Measurements from ENCODE around the gene DUSP5. TPM values are rescaled to one million over a fixed set of nuclear protein-coding genes. Genes with fewer than 3 reads are reported as not detected.
A peak's percentile ranks its signal among the peaks of the same experiment; 100 is the strongest.

The DUSP5 gene
- total RNA-seq, 1 donor from 2014 or later: 8.7 TPM

DNA sequence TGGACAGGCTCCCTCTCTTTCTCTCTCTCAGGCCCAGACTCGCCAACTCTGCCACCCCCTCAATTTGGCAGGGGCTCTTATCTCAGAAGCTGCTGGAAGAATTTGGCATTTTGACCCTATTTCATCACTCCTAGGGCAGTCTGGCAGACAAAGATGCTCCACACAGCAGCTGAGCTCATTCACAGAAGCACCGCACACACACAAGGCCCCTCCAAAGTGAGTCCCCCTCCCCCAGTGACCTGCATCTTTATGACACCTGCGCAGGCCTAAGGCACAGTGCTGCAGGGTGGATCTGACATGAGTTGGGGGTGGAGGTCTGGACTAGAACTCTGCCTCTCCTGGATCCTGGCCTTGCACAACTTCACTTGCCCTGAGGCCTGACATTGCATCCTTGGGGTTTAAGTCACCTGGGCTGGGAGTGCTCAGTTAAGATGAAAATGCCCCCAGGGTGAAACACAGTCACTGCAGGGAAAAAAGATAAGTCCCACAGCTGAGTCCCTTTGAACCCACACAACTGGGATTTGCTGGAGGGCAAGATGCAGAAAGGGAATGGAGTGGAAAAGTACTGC lies 41.1 kb upstream of the DUSP5 start:
- Mint-ChIP-seq H3K36me3 (ENCODE audit: low read depth) (no peaks in the 10 kb centered on the region), H3K27me3 (ENCODE audit: low read depth) (no peaks in the 10 kb centered on the region), H3K27ac (ENCODE audit: unreplicated experiment) (no peak overlapping the region), H3K4me1 (ENCODE audit: low read depth) (peaks cover 61% of the 10 kb centered on the region), H3K4me3 (ENCODE audit: unreplicated experiment) (no peak overlapping the region), H3K9me3 (ENCODE audit: low read depth) (no peaks in the 10 kb centered on the region)
- no peak for DNase-seq (ENCODE audit: low spot score)
- TF ChIP-seq, protein P1, sequence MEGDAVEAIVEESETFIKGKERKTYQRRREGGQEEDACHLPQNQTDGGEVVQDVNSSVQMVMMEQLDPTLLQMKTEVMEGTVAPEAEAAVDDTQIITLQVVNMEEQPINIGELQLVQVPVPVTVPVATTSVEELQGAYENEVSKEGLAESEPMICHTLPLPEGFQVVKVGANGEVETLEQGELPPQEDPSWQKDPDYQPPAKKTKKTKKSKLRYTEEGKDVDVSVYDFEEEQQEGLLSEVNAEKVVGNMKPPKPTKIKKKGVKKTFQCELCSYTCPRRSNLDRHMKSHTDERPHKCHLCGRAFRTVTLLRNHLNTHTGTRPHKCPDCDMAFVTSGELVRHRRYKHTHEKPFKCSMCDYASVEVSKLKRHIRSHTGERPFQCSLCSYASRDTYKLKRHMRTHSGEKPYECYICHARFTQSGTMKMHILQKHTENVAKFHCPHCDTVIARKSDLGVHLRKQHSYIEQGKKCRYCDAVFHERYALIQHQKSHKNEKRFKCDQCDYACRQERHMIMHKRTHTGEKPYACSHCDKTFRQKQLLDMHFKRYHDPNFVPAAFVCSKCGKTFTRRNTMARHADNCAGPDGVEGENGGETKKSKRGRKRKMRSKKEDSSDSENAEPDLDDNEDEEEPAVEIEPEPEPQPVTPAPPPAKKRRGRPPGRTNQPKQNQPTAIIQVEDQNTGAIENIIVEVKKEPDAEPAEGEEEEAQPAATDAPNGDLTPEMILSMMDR (IDR thresholded peaks at IDR 0.05): no peak

DNA sequence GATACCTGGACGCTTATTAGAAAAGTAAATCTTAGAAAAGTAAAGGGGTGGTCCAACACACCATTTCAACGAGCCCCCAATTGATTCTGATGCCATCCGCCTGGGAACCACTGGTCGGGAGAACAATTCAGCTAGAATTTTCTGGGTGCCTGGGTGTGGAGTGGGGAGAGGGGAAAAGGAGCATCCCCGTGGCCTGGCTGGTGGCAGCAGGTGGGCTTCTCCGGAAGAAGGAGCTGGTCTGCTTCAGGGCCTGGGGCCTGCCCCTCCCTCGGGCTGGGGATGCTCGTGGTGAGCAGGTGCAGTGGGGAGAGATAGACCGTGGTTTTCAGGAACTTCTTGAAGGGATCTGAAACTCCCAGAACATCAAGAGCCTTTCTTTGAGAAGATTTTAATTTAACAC lies 39.9 kb upstream of the DUSP5 start:
- Mint-ChIP-seq H3K4me3 (ENCODE audit: unreplicated experiment) (no peak overlapping the region), H3K36me3 (ENCODE audit: low read depth) (no peaks in the 10 kb centered on the region), H3K9me3 (ENCODE audit: low read depth) (no peaks in the 10 kb centered on the region), H3K27ac (ENCODE audit: unreplicated experiment) (no peak overlapping the region), H3K4me1 (ENCODE audit: low read depth) (peaks cover 67% of the 10 kb centered on the region), H3K27me3 (ENCODE audit: low read depth) (no peaks in the 10 kb centered on the region)
- TF ChIP-seq, protein P1 (IDR thresholded peaks at IDR 0.05): no peak
- no peak for DNase-seq (ENCODE audit: low spot score)

DNA sequence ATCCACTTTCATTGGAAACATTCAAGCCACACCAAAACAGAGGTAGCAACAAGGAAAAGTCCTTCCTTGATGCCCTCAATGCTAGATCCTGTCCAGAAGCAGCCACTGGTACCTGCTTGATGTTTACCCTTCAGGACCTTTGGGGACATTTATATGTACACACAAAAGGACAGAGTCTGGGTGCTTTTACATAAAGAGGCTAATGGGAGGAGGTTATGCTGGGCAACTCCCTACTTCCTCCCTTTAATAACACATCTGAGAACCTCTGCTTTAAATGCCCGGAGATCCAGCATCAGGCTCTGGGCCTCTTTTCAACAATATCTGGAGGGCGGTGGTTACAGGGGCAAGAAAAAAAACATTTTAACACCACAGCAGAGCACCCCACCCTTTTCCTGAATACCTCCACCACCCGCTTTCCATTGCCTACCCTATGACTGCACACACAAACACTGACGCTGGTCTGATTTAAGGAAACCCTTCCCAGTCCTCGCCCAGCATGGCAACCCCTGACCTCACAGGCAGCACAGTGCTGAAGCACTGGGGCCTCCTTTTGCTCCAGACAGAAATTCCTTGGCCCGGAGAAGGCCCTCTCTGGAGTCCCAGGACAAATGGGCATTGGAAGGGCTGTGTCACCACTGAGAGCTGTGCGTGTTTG lies 39.3 kb upstream of the DUSP5 start:
- no peak for DNase-seq (ENCODE audit: low spot score)
- TF ChIP-seq, protein P1 (IDR thresholded peaks at IDR 0.05): no peak
- Mint-ChIP-seq H3K27me3 (ENCODE audit: low read depth) (no peaks in the 10 kb centered on the region), H3K36me3 (ENCODE audit: low read depth) (no peaks in the 10 kb centered on the region), H3K4me3 (ENCODE audit: unreplicated experiment) (no peak overlapping the region), H3K27ac (ENCODE audit: unreplicated experiment) (peak overlapping the region; percentile 49), H3K4me1 (ENCODE audit: low read depth) (peaks cover 69% of the 10 kb centered on the region), H3K9me3 (ENCODE audit: low read depth) (no peaks in the 10 kb centered on the region)

DNA sequence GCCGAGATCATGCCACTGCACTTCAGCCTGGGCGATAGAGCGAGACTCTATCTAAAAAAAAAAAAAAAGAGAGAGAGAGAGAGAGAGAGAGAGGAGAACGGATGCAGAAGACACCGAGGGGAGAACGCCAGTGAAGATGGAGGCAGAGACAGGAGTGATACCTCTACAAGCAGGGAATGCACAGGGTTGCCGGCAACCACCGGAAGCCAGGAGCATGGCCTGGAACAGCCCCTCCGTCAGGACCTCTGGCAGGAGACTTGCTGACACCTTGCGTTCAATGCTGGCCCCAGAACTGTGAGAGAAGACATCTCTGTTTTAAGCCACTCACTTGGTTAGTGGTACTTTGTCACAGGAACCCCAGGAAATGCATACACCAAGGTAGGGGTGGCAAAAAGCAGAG lies 38.1 kb upstream of the DUSP5 start:
- DNase-seq (ENCODE audit: low spot score): no peak
- peaks cover 79% of the 10 kb centered on the region for H3K4me1 Mint-ChIP-seq (ENCODE audit: low read depth)
- H3K36me3 Mint-ChIP-seq (ENCODE audit: low read depth): no peaks in the 10 kb centered on the region
- no peak overlapping the region for H3K4me3 Mint-ChIP-seq (ENCODE audit: unreplicated experiment)
- no peaks in the 10 kb centered on the region for H3K9me3 Mint-ChIP-seq (ENCODE audit: low read depth)
- H3K27me3 Mint-ChIP-seq (ENCODE audit: low read depth): no peaks in the 10 kb centered on the region
- TF ChIP-seq, protein P1 (IDR thresholded peaks at IDR 0.05): no peak
- no peak overlapping the region for H3K27ac Mint-ChIP-seq (ENCODE audit: unreplicated experiment)

DNA sequence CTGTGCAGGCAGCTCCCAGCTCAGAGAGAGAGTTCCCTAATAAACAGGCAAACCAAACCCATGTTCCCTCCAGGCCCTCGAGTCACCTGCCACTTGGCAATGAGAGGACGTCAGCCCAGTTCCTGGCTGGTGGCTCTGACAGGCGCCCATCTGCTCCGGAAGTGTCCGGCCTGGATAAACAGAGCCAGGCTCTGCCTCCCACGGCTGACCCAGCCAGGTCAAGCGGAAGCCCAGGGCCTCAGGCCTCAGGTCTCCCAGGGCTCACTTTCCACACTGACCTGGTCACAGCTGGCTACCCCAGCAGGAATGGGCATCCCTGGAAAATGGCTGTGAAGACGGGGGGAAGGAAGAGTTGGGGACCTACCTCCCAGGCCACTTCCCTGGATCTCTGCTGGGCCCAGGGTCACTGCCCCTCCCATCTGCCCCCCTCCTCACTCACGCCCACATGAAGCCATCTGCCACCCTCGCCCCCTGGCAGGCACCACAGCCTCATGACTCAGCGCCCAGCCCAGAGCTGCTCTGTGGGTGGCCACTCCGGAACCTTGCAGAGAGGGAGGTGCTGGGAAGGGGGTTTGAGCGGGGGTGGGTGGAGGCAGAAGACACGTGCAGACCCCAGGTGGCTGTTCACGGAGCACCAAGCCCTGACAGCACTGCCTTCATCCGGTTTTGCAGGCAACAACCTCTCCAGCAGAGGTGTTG lies 37.4 kb upstream of the DUSP5 start:
- H3K4me3 Mint-ChIP-seq (ENCODE audit: unreplicated experiment): no peak overlapping the region
- H3K4me1 Mint-ChIP-seq (ENCODE audit: low read depth): peaks cover 85% of the 10 kb centered on the region
- H3K36me3 Mint-ChIP-seq (ENCODE audit: low read depth): no peaks in the 10 kb centered on the region
- H3K9me3 Mint-ChIP-seq (ENCODE audit: low read depth): no peaks in the 10 kb centered on the region
- TF ChIP-seq, protein P1 (IDR thresholded peaks at IDR 0.05): no peak
- no peak for DNase-seq (ENCODE audit: low spot score)
- no peaks in the 10 kb centered on the region for H3K27me3 Mint-ChIP-seq (ENCODE audit: low read depth)
- peak overlapping the region; percentile 75 for H3K27ac Mint-ChIP-seq (ENCODE audit: unreplicated experiment)
